Keratinocyte (primary cell): ENCODE results near the gene LATS2. TPM values are rescaled to one million over a fixed set of nuclear protein-coding genes. Genes with fewer than 3 reads are reported as not detected.

Experiments
- DNase-seq: peaks from one replicate; pipeline ENCODE4 v3.0.0-alpha.2; 2011; ENCODE audit warnings: low read depth, missing footprints, low spot score
- FAIRE-seq: peaks from 2 replicates; lab custom pipeline; 2011; peaks lifted over from hg19 to GRCh38; lab: Jason Lieb, UNC
- H2AFZ ChIP-seq: 2 replicates; pipeline ENCODE4 v1.6.0; 2012; ENCODE audit warnings: low read length, control low read depth, inconsistent platforms; ENCODE audit not compliant: control insufficient read depth
- H3K27ac ChIP-seq: 2 replicates; pipeline ENCODE4 v1.5.1; 2011; ENCODE audit warnings: low read length; ENCODE audit not compliant: control insufficient read depth, insufficient read depth
- H3K27me3 ChIP-seq: 3 replicates; pipeline ENCODE4 v1.6.0; 2011; ENCODE audit warnings: low read length; ENCODE audit not compliant: control insufficient read depth, insufficient read depth; ENCODE audit errors: extremely low read depth
- H3K36me3 ChIP-seq, 2 experiments: 2 replicates in 1 of 2; 3 replicates in 1 of 2; pipeline ENCODE4 v1.5.1; 2011; ENCODE audit warnings: low read length in 2 of 2, mild to moderate bottlenecking in 1 of 2; ENCODE audit not compliant: control insufficient read depth in 2 of 2, insufficient read depth in 2 of 2; ENCODE audit errors: extremely low read depth in 1 of 2
- H3K4me1 ChIP-seq: 3 replicates; pipeline ENCODE4 v1.5.1; 2011; ENCODE audit warnings: low read length; ENCODE audit not compliant: control insufficient read depth, insufficient read depth; ENCODE audit errors: extremely low read depth
- H3K4me2 ChIP-seq: 3 replicates; pipeline ENCODE4 v1.6.0; 2011; ENCODE audit warnings: low read depth, low read length; ENCODE audit not compliant: control insufficient read depth, insufficient read depth; ENCODE audit errors: extremely low read depth
- H3K4me3 ChIP-seq, 3 experiments: fragments of 200-600 bp in 1 of 3; sonication (generic) in 1 of 3; 2 replicates in 2 of 3; 3 replicates in 1 of 3; pipeline ENCODE4 v1.5.1; 2011 to 2016; ENCODE audit warnings: low read length in 3 of 3, mild to moderate bottlenecking in 3 of 3, control low read depth in 2 of 3, inconsistent platforms in 1 of 3, low read depth in 1 of 3, mixed read lengths in 1 of 3, mixed run types in 1 of 3, moderate library complexity in 1 of 3; ENCODE audit not compliant: control insufficient read depth in 2 of 3, insufficient read depth in 2 of 3; ENCODE audit errors: extremely low read depth in 1 of 3
- H3K79me2 ChIP-seq: 2 replicates; pipeline ENCODE4 v1.6.0; 2012; ENCODE audit warnings: low read length; ENCODE audit not compliant: control insufficient read depth, insufficient read depth
- H3K9ac ChIP-seq: 3 replicates; pipeline ENCODE4 v1.6.0; 2011; ENCODE audit warnings: low read length; ENCODE audit not compliant: control insufficient read depth, insufficient read depth; ENCODE audit errors: extremely low read depth
- H3K9me1 ChIP-seq: 3 replicates; pipeline ENCODE4 v1.6.0; 2011; ENCODE audit warnings: low read length; ENCODE audit not compliant: control insufficient read depth, insufficient read depth; ENCODE audit errors: extremely low read depth
- H3K9me3 ChIP-seq: 2 replicates; pipeline ENCODE4 v1.5.1; 2012; ENCODE audit warnings: low read depth, low read length; ENCODE audit not compliant: control insufficient read depth
- H4K20me1 ChIP-seq: 3 replicates; pipeline ENCODE4 v1.6.0; 2011; ENCODE audit warnings: low read length; ENCODE audit not compliant: control insufficient read depth, insufficient read depth; ENCODE audit errors: extremely low read depth
- EZH2 ChIP-seq: IDR thresholded peaks from one replicate; pipeline ENCODE4 v1.6.1; 2012; ENCODE audit warnings: inconsistent platforms, mild to moderate bottlenecking, low read length, moderate library complexity
- dilution Hi-C: fragments of 300-500 bp; cut with MboI; formaldehyde crosslinking; loops from one replicate; pipeline ENCODE4 v1.7.0; 2020; ENCODE audit warnings: low sequenced_read_pairs; ENCODE audit not compliant: extremely low pct_ligation_motif_present
- polyA plus RNA-seq, 5 experiments: library from polyadenylated mRNA; depleted of rRNA in 3 of 5; stranded (reverse) in 3 of 5; stranded (forward) in 1 of 5; unstranded in 1 of 5; fragments of >200 nt; gene quantifications; 1 replicate in 1 of 5; 2 replicates in 3 of 5; 3 replicates in 1 of 5; pipeline versions ENCODE4 v1.2.1 to v1.2.3, GENCODE V29; 2011 to 2012; ENCODE audit warnings: missing spikeins in 2 of 5, low read depth in 1 of 5, low replicate concordance in 1 of 5
- TF ChIP-seq, protein P1 (sequence below), 3 experiments: IDR thresholded peaks in 1 of 3; conservative IDR thresholded peaks in 1 of 3; optimal IDR thresholded peaks in 1 of 3; 2 replicates in 2 of 3; 3 replicates in 1 of 3; pipeline versions ENCODE3 to v1.5.1; 2011; ENCODE audit warnings: low read length in 3 of 3, mild to moderate bottlenecking in 3 of 3, moderate library complexity in 2 of 3, control low read depth in 1 of 3, inconsistent platforms in 1 of 3; ENCODE audit not compliant: insufficient read depth in 2 of 3; ENCODE audit errors: extremely low read depth in 1 of 3

The LATS2 gene
- polyA plus RNA-seq, 1 donor (not counting 4 experiments of a cell fraction or from before 2014, with no cell fraction given): 6.7 TPM

DNA sequence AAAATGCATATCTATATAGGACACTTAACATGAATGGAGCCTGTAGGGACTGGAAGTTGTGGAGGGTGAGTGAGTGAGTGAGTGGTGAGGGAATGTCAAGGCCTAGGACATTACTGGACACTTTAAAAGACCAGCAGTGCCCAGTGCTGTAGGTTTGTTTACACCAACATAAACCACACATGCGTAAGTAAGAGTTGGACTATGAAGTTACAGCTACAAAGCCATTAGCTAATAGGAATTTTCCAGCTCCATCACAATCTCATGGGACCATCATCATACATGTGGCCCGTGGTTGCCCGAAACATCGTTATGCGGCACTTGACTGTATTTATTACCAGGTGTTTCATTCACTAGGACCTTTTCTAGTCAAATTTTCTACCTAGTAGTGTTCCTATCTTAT is 49.2 kb downstream of the LATS2 start:
- peaks cover 88% of the 10 kb centered on the region for H3K79me2 ChIP-seq

DNA sequence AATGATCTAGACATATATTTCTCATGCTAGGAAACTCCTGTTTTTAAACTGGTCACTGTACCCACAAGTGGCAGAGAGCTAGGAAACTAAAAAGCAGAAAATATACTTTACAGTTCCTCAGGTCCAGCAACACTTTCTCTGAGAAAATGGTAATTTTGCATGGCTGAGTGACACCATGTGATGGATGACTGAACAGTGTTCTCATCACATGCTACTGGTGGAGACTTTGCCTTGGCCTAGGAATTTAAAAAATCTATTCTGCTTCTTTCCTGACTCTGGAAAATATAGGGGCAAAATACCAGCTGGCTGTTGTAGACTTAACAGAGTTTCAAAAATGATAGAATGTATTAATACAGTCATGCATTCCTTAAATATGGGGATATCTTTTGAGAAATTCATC is 50.0 kb downstream of the LATS2 start:
- peaks cover 88% of the 10 kb centered on the region for H3K79me2 ChIP-seq
- peaks cover 6% of the 10 kb centered on the region for H3K4me1 ChIP-seq

More for the DNA sequence above, 49.2 kb downstream of the LATS2 start:
- Histone ChIP-seq H2AFZ (no peak overlapping the region), H3K4me1 (peaks cover 13% of the 10 kb centered on the region), H3K27me3 (no peaks in the 10 kb centered on the region), H3K9me1 (no peaks in the 10 kb centered on the region), H3K27ac (no peak overlapping the region), H4K20me1 (peaks cover 12% of the 10 kb centered on the region), H3K9ac (no peak overlapping the region), H3K4me2 (no peak overlapping the region), H3K4me3 (no peak overlapping the region), H3K9me3 (no peaks in the 10 kb centered on the region), H3K36me3 (no peaks in the 10 kb centered on the region)
- no peak for DNase-seq
- TF ChIP-seq EZH2: no peak
- TF ChIP-seq, protein P1, sequence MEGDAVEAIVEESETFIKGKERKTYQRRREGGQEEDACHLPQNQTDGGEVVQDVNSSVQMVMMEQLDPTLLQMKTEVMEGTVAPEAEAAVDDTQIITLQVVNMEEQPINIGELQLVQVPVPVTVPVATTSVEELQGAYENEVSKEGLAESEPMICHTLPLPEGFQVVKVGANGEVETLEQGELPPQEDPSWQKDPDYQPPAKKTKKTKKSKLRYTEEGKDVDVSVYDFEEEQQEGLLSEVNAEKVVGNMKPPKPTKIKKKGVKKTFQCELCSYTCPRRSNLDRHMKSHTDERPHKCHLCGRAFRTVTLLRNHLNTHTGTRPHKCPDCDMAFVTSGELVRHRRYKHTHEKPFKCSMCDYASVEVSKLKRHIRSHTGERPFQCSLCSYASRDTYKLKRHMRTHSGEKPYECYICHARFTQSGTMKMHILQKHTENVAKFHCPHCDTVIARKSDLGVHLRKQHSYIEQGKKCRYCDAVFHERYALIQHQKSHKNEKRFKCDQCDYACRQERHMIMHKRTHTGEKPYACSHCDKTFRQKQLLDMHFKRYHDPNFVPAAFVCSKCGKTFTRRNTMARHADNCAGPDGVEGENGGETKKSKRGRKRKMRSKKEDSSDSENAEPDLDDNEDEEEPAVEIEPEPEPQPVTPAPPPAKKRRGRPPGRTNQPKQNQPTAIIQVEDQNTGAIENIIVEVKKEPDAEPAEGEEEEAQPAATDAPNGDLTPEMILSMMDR (optimal IDR thresholded peaks at IDR 0.05 in 1 of 3, IDR thresholded peaks at IDR 0.05 in 1 of 3, conservative IDR thresholded peaks at IDR 0.05 in 1 of 3; ENCODE audit: extremely low read depth in 1 of 3, insufficient read depth in 2 of 3, low read length in 3 of 3): no peak
- FAIRE-seq: no peak
- dilution Hi-C loops: no loop called here

More for the DNA sequence above, 50.0 kb downstream of the LATS2 start:
- Histone ChIP-seq H3K4me3 (no peak overlapping the region), H3K36me3 (no peaks in the 10 kb centered on the region), H3K27me3 (no peaks in the 10 kb centered on the region), H4K20me1 (peaks cover 8% of the 10 kb centered on the region), H3K9me1 (no peaks in the 10 kb centered on the region), H2AFZ (no peak overlapping the region), H3K4me2 (no peak overlapping the region), H3K27ac (no peak overlapping the region), H3K9ac (no peak overlapping the region), H3K9me3 (no peaks in the 10 kb centered on the region)
- dilution Hi-C loops: no loop called here
- no peak for DNase-seq
- no peak for TF ChIP-seq EZH2
- TF ChIP-seq, protein P1 (optimal IDR thresholded peaks at IDR 0.05 in 1 of 3, IDR thresholded peaks at IDR 0.05 in 1 of 3, conservative IDR thresholded peaks at IDR 0.05 in 1 of 3; ENCODE audit: extremely low read depth in 1 of 3, insufficient read depth in 2 of 3, low read length in 3 of 3): no peak
- FAIRE-seq: no peak
